Stimulated activated CD8-positive, alpha-beta memory T cell treated with anti-CD3 and anti-CD28 coated beads, Interleukin-15, amount 100 ng/mL, for 1 hour (primary cell): ENCODE results near the gene ABCG1.

Source experiments
- DNase-seq: peaks from one replicate; pipeline ENCODE4 v3.0.0-alpha.2; 2020; ENCODE audit warnings: low read depth

ABCG1 gene

DNA sequence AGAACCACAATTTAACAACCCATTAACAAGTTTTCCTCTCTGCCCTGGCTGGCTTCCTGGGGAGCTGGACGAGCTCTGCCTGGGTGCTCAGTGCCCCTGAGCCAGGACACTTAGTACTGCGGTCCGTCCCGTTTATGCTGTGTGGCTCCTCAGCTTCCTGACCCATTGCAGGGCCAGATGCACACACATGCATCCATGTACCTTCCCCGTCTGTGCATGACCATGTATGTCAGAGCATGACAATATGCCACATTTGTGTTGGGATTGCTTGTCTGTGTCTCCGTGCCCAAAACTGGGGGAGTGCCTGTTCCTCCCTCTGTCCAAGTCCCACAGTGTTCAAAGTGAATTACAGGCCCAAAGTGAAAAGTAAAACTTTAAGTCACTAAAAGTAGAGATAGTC lies 106.0 kb downstream of the ABCG1 start:
- no peak for DNase-seq

DNA sequence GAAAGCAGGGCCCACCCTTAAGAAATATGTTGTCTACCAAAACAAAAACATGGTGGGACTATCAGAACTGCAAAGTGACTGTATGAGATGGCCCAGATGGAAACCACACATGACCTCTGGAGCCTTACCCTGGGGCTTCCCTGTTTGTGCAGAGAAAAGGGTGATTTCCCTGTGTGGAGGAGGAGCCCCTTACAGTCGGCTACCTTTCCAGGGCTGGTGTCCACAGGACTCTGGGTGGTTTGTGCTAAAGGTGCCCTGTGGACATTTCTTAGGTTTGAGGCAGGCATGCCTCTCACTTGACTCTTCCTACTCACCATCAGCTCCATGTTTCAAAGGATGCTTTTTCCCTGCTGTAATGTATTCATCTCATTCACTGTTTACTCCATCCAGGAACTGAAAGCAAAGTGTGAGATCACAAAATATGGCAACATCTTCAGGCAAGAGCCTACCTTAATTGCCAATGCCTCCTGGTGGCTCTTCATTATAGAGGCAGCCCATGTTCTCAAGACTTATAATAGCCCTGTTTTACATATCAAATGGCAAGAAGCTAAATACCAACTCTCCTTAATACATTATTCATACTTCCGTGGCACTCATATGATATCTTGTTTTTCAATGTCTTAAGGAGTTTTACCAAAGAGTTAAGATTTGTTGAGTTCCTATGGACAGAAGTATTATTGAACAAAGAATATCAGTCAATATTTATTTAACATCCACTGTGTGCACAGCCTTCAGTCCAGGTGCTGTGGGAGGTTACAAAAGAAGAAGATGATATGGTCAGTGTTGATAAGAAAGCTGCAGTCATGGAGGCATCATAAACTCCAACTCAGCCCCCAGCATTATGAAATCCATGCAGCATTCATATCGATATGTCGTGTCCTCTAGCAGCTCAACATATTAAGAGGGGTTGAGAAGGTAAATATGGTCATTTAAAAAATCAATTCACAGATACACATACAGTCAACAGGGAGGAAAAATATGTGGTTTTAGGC lies 111.7 kb downstream of the ABCG1 start:
- no peak for DNase-seq

DNA sequence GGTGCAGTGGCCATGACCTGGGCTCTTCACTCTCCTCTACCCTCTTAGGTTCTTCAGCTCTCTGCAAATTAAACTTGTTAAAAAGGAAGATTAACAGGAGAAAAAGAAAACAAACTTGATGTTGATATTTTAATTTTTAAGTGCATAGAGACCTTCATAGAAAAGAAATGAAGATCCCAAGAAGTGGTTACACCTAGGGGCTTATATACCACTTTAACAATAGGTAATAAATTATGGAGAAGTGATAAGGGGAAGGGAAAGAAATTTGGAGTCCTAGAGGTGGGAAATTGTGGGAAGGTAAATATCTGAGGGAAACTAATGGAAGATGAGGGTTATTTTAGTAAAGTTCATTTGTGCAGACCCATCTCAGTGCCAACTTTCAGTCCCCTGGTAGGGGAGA lies 112.7 kb downstream of the ABCG1 start:
- DNase-seq = no peak

DNA sequence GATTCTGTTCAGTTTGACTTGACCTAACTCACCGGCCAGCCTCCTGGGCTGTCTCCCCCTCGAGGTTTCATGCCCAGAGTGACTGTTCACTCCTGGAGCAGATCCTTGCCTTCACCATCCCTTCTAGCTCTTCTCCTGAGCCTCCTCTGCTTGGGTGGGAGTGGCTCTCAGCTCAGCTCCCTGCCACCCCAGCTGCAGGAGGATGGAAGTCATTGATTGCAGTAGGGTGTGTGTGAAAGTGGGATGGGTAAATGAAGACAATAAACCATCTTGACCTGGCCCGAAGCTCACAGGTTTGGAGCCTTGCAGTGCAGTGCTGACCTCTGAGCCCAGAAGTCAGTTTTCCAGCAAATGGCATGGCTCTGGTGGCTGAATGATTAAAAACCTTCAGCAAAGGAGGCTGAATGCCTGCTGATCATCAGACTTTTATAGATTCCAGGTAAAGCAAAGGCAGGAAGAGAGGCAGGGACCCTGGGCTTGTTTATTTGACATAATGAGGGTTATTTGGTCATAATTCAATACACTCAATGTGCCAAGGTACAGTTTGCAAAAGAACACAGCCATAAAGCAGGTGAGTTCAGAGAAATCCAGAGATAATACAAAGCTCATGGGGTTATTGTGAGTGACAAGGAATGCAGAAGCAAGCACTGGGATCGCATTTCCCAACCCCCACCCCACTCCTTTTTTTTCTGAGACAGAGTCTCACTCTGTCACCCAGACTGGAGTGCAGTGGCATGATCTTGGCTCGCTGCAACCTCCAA lies 113.8 kb downstream of the ABCG1 start:
- DNase-seq = no peak

DNA sequence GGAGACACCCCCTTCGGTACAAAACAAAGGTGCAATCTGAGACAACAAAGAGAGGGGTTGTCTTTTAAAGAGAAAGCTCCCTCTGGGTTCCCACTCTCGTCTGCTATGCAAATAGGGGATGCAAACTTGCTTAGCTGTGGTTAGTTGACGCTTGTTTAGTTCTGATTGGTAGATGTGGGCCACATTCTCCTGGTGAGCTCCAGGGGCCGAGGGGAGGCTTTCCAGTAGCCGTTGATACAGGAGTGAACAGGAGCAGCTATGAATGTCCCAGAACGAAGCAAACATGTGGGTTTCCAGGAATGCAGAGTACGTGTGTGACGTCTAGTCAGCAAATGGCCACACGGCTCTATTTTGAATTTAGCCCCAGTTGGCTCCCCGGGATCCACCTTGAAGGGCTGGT lies 117.1 kb downstream of the ABCG1 start:
- DNase-seq = no peak

DNA sequence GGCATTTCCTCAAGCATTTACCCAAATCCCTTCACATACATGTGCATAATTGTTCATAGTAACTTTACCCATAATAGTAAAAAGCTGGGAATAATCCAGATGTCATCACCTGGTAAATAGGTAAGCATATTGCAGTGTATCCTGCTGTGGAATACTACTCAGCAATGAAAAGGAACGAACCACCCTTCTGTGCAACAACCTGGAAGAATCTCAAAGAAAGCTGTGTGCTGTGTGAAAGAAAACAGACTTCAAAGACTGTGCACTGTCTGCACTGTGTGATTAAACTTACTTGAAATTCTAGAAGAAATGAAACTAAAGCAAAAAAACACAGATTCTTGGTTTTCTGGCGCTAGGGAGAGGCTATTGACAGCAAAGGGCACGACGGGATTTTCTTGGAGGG lies 118.3 kb downstream of the ABCG1 start:
- DNase-seq = no peak

DNA sequence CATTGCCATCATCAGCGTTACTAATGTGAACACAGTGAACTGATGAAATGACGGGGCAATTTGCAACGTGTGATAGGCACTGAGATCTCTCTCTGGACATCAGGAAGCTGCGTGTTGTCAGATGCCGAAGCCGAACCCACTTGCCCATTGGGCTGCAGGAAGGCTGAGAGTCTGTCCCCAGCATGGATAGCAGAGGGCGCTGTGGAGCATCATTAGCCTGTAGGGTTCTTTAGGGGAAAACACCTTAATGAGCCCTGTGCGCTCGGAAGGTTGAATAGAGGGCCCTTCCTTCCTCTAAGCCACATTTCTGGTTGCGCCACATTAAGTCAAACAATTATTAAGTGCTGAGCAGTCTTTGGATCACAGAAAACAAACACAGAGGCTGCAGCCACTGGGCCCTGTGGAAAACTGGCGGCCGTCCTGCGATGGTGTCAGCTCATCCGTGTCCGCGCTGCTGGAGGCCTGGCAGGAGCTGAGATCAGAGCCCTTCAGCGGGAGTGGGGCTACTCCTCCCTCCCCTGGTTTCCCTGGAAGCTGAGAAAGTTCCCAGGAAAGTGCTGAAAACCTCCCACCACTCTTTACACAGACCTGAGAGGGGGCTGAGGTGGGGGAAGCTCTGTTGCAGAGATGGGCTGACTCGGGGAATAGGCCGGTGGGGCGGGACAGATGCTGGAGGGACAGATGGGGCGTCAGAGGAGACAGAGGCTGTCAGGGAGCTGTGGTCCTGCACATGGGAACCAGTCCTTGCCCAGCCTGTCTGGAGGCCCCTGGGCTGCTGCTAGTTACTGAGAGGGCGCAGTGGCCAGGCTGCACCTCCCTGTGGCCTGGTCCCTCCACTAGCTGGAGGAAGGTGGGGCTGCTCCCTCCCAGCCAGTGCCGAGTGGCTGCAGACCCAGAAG lies 119.1 kb downstream of the ABCG1 start:
- DNase-seq = peak; percentile 83

DNA sequence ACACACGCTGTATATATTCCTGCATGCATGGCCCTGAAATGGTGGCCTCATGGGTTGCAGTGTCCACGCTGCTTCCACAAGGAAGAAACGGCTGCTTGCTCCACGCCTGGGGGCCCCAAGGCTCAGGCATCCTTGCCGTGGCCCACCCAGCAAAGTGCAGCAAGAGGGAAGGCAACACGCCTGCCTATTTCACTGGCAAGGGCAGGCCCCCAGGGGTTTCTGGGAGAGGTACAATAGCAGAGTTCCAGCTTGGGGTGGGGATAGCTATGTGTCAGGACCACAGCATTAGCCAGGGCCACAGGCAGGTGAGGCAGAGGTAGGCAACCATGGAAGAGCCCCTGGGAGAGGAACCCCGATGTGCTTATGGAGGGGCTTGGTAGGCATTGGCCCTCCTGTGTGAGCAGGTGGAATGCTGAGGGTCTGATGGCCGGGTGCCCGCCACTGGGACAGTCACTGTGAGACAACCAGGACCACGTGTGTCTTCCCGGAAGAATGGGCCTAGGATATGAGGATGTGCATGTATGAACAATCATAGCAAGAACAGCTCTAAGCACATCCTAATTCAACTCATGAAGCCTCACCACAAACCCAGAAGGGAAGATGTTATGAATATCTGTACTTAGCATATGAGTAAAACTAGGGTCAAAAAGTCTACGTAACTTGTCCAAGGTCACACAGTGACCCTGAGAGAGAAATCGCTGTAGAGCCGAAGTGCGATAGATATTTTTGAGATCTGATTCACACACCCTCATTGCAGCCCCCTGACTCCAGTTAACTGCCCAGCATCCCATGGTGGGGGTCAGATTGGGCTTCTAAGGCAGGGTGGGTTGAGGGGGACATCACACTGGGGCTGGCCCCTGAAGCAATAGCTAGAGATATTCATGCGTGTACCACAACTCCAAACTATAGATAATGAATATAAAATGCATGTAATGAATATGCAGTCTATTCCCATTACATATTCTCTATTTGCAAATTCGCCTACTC lies 120.1 kb downstream of the ABCG1 start:
- no peak for DNase-seq

DNA sequence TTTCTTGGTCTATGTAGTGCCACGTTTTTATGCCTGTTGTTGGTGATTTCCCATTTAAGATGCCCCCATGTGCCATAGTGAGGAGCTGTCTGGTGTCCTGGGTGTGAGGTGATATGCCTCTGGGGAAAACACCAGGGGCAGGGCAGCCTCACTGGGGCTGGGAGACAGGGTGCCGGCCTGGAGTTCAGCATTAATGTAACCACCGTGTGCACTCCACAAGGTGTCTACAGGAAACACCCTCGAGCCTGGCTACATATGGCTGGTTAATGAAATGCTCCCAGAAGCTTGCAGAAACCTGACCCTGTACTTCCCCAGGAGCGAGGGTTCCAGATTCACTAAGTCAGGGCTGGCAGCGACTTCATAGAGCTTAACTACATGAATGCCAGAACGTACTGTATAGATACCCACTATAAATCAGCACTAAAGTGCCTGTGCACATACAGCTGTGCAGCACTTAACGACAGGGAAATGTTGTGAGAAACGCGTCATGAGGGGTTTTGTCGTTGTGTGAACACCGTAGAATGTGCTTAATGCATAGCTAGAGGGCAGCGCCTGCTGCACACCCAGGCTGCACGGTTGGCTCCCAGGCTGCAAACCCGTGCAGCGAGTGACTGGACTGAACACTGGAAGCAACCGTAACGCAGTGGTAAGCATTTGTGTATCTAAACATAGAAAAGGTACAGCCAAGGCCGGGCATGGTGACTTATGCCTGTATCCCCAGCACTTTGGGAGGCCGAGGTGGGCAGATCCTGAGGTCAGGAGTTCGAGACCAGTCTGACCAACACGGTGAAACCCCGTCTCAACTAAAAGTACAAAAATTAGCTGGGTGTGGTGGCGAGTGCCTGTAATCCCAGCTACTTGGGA lies 121.5 kb downstream of the ABCG1 start:
- DNase-seq = no peak

DNA sequence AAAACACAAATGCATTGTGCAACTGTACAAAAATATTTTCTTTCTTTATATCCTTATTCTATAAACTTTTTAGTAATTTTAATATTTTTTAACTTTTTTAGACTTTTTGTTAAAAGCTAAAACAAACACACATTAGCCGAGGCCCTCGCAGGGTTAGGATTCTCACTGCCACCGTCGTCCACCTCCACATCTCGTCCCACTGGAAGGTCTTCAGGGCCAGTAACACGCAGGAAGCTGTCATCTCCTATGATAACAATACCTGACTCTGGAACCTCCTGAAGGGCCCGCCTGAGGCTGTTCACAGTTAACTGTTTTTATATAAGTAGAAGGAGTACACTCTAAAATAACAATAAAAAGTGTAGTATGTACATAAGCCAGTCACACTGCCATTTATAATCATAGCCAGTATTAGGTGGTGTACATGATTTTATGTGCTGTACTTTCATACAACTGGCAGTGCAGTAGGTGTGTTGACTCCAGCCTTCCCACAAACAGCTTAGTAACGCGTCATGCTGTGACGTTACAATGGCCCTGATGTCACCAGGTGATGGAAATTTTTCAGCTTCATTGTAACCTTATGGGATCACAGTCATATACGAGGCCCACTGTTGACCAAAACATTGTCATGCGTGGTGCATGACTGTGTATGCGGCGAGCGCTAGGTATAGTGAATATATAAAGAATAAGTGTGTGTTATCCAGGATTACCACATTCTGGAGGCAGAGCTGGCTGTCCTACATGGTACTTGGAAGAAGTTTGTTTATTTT lies 123.0 kb downstream of the ABCG1 start:
- no peak for DNase-seq

DNA sequence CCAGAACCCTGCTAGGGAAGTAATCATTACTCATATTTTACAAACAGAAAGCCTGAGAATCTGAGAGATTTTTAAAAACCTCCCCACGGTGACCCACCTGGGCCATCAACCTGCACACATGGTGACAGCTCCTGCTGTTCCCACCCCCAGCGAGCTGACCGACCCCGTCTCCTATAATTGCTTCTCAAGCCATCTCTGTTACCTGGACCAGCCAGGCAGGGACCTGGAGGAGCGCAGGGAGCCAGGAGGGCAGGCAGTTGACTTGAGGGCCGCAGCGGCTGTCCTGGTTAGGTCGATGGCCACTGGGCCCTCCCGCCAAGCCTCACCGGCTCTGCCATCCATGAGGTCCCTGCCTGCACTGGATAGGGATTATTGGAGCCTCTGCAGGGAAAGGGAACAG lies 124.2 kb downstream of the ABCG1 start:
- DNase-seq = no peak

DNA sequence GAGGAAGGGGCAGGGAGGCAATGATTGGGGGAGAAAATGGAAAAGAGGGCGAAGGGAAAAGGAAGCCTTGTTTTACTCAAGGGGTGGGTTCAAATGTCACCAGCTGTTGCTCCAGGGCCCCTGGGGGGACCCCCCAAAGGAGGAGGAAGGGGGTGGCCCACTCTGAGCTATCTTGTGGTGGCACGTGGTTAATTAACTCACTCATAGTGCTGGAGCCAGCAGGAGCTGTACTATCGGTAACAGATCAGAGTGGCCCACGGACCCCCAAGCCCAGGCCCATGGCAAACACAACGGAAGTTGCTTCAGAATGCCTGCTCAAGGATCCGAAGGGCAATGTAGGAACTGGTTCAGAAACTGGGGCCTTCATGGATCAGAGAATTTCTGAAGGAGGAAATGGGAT lies 124.6 kb downstream of the ABCG1 start:
- no peak for DNase-seq

DNA sequence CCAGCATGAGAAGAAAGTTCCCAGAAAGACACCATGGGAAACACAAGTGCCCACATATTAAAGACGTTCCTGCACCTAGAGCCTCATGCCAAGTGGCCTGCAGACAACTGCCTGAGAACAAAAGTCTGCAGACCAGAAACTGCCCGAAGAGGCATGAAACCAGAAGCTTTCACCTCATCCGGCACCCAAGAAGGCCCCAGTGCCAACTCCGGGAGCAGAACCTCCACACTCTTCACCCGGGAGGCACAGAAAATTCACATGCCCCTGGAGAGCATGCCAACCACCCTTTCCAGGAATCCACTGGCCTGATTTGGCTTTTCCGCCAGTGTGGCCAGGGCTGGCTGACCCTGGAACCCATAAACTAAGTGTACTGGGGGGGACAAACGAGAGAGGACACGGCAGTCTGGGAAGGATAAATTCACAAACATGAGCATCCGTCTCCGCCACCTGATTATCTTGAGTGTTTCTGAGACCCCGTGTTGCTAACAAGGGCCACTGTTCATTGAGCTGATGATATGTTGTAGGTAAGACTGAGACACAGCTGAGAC lies 125.1 kb downstream of the ABCG1 start:
- DNase-seq = no peak

DNA sequence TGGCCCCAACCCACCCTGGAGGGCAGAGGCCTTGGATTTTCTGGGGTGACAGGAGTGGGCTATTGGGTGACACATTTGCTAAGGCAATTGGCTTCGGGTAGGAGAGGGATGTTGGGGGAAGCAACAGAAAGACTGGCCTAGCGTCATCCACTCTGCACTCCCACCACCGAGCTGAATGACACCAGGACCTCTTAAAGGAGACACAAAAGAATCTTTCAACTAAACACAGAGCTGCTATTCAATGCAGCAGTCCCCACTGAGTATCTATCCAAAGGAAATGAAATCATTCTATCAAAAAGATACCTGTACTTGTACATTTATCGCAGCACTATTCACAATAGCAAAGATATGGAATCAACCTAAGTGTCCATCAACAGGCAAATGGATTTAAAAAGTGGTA lies 125.7 kb downstream of the ABCG1 start:
- no peak for DNase-seq

DNA sequence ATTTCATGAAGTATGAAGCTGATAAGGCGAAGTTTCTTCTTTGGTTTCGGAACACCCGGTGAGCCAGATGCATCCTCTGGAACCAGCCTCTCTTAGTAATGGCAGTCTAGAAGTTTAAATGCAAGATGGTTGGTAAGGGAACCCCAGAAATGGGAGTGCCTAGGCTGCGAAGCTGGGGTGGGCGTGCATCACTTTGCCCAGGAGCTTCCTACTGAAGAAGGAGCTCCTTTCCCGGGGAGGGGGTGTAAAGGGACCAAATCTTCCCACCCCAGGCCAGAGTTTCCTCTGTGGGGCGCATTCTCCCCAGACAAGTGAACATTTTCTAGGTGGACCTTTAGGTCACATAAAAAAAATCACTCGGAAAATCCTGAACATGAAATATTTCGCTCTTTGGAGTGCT lies 127.5 kb downstream of the ABCG1 start:
- no peak for DNase-seq
